SJSA1 (cell line): ENCODE results near the gene PTGIS. TPM values are rescaled to one million over a fixed set of nuclear protein-coding genes. Genes with fewer than 3 reads are reported as not detected.

Experiments
- DNase-seq, 2 experiments: peaks; one replicate each; pipeline ENCODE4 v3.0.0-alpha.2; 2015 to 2020; ENCODE audit warnings: low spot score in 2 of 2, low read depth in 1 of 2
- H3K27ac ChIP-seq: fragments of 250-450 bp; sonication (Bioruptor Pico); 2 replicates; pipeline ENCODE4 v1.5.1; 2020; ENCODE audit warnings: mild to moderate bottlenecking, moderate library complexity
- H3K27me3 ChIP-seq: fragments of 250-450 bp; sonication (Bioruptor Pico); replicated peaks from 2 replicates; pipeline ENCODE4 v1.5.1; 2020; ENCODE audit warnings: mild to moderate bottlenecking, moderate library complexity
- H3K36me3 ChIP-seq: fragments of 250-450 bp; sonication (Bioruptor Pico); 2 replicates; pipeline ENCODE4 v1.5.1; 2020; ENCODE audit warnings: mild to moderate bottlenecking
- H3K4me1 ChIP-seq: fragments of 250-450 bp; sonication (Bioruptor Pico); replicated peaks from 2 replicates; pipeline ENCODE4 v1.6.1; 2021; ENCODE audit warnings: mild to moderate bottlenecking
- H3K4me3 ChIP-seq: fragments of 250-450 bp; sonication (Bioruptor Pico); 2 replicates; pipeline ENCODE4 v1.5.1; 2020; ENCODE audit warnings: mild to moderate bottlenecking
- H3K9me3 ChIP-seq: fragments of 250-450 bp; sonication (Bioruptor Pico); replicated peaks from 2 replicates; pipeline ENCODE4 v1.5.1; 2020; ENCODE audit warnings: mild to moderate bottlenecking
- total RNA-seq: library from RNA; depleted of rRNA; stranded (reverse); fragments of >200 nt; shearing (Covaris generic); gene quantifications from 2 replicates; pipeline ENCODE4 v1.2.3, GENCODE V29; 2014

Gene PTGIS
- total RNA-seq, 1 experiment from 2014 or later = not detected

DNA sequence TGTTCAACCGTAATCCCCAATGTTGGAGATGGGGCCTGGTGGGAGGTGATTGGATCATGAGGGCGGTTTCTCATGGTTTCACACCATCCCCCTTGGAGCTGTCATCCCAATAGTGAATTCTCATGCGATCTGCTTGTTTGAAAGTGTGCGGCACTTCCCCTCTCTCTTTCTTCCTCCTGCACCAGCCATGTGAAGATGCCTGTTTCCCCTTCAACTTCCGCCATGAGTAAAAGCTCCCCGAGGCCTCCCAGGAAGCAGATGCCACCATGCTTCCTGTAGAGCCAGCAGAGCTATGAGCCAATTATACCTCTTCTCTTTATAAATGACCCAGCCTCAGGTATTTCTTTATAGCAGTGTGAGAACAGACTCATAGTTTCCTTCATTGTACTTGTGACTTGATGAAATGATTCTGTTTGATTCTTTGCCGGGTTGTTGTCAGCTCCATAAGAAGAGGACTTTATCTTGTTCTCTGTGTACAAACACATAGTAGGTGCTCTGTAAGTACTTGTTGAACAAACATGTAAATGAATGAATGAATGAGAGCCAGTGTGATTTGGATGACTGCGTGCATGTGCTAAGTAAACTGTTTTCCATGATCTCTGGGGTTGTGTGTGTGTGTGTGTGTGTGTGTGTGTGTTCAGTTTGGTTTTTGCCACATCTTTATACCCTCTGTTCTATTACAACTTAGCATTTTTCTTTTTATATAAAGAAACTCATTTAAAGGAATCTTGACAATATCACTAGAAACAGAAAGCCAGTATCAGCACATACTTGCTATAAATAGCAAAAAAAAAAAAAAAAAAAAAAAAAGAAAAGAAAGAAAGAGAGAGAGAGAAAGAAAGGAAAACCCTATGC is 22.5 kb upstream of the PTGIS start:
- H3K4me1 ChIP-seq = peaks cover 2% of the 10 kb centered on the region

DNA sequence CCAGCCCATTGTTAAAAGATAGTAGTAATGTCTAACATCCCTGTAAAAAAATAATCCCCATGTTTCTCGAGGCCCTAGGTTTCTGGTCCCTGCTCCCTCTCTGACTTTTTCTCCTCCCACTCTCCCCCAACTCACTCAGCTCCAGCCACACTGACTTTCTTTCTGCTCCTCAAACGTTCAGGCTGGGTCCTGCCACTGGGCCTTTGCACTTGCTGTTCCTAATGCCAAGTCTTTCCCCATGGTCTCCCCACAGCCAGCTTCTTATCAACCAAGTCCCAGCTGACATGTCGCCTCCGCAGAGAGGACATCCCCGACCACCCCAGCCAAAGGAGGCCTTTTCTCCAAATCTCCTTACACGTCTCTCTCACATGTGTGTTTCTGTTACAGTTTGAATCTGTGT is 21.8 kb upstream of the PTGIS start:
- Histone ChIP-seq H3K27ac (no peak overlapping the region), H3K9me3 (no peaks in the 10 kb centered on the region), H3K4me3 (no peak overlapping the region), H3K36me3 (no peaks in the 10 kb centered on the region), H3K27me3 (no peaks in the 10 kb centered on the region), H3K4me1 (no peaks in the 10 kb centered on the region)
- DNase-seq = no peak

More for the DNA sequence above, 22.5 kb upstream of the PTGIS start:
- no peak for DNase-seq
- no peaks in the 10 kb centered on the region for H3K27me3 ChIP-seq
- H3K27ac ChIP-seq = no peak overlapping the region
- no peaks in the 10 kb centered on the region for H3K9me3 ChIP-seq
- H3K36me3 ChIP-seq = no peaks in the 10 kb centered on the region
- H3K4me3 ChIP-seq = no peak overlapping the region

DNA sequence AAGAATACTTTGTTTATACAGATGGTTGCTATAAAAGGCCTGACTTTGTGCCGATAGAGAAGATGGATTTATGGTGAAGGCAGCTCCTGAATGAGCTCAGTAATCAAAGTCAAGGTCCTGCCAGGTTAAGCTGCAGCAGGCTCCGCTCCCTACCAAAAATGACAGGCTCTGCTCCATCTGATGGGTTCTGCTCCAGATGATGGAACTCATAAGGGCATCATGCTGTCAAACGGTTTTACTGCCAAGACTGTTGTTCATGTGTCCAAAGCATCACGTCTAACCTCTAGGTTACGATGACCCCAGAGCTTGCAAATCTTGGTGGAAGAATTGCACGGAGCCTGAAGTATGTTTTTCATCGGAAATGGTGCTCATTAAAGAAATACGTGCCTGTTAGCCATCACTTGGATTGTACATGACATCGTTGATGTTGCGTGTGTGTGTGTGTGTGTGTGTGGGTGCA is 19.2 kb upstream of the PTGIS start:
- Histone ChIP-seq H3K9me3 (no peaks in the 10 kb centered on the region; the same call in 1 of the 2 replicates), H3K36me3 (no peaks in the 10 kb centered on the region), H3K27ac (no peak overlapping the region), H3K4me3 (no peak overlapping the region), H3K27me3 (no peaks in the 10 kb centered on the region), H3K4me1 (0 out of 2 replicates have a peak, but pooled peaks cover 7% of the 10 kb centered on the region)
- DNase-seq = no peak

DNA sequence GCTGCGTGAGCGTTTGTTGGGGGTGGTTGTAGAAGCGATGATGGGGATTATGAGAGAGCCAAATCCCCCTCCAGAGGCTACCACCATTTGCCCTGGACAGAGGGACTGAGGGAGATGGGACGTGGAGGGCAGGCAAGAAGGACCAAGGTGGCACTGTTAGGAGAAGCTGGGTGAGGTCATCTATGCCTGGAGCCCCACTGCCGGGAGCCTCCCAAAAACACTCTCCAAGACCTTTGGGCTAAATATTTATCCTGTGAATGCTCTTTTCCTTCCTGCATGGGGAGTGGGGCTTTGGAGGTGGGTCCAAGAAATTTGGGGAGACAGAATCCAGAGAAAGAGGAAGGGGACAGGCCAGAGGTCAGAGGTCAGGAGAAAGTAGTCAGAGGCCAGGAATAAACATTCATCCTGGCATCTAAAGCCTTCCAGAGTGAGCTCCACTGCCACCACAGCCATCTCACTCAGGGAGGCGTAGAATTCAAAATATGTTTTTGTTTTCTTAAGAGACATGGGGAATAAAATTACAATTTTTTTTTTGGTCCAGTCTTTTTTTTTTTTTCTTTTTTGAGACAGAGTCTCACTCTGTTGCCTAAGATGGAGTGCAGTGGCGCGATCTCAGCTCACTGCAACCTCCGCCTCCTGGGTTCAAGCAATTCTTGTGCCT is 17.8 kb upstream of the PTGIS start:
- Histone ChIP-seq H3K27ac (no peak overlapping the region), H3K4me3 (no peak overlapping the region), H3K27me3 (no peaks in the 10 kb centered on the region), H3K36me3 (no peaks in the 10 kb centered on the region), H3K4me1 (peaks cover 10% of the 10 kb centered on the region; the same call in 1 of the 2 replicates), H3K9me3 (no peaks in the 10 kb centered on the region; the same call in 1 of the 2 replicates)
- DNase-seq = no peak

DNA sequence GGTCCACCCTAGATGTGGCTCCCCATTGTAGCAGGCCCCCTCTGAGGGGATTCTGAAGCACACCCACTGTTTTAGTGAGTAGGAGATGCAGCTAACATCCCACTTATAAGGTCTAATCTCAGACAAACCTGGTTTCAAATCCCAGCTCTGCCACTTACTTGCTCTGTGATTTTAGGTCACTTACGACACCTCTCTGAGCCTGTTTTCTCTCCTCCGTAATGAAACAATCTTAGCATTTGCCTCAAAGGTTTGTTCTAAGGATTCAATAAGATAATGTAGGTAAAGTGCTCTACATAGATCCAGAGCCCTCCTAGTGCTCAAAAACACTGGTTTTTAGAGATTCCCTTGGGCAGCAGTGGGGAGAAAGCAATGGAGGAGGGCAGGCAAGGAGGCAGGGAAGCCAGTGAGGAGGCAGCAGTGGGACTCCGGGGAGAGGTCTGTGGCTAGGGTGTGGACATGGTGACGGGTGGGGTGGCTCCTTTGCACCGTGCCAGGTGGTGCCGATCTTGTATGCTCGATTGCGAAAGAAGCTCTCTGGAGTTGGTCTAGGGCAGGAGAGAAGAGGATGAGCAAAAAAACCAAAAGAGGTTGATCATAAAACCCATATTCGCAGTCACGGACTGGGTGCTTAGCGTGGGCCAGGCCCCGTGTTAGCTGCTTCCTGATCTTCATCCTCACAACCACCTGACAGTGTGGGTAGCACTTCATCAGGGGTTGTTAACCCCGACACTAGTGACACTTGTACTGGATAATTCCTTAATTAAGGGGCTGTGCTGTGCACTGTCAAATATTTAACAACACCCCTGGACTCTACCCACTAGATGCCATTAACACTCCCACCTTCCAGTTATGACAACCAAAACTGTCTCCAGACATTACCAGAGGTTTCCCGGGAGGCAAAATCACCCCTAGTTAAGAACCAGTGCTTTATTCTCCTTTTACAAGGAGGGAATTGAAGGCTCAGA is 16.8 kb upstream of the PTGIS start:
- Histone ChIP-seq H3K27ac (no peak overlapping the region), H3K4me1 (peaks cover 18% of the 10 kb centered on the region; the same call in 1 of the 2 replicates), H3K4me3 (no peak overlapping the region), H3K27me3 (no peaks in the 10 kb centered on the region), H3K9me3 (no peaks in the 10 kb centered on the region; the same call in 1 of the 2 replicates), H3K36me3 (no peaks in the 10 kb centered on the region)
- no peak for DNase-seq

DNA sequence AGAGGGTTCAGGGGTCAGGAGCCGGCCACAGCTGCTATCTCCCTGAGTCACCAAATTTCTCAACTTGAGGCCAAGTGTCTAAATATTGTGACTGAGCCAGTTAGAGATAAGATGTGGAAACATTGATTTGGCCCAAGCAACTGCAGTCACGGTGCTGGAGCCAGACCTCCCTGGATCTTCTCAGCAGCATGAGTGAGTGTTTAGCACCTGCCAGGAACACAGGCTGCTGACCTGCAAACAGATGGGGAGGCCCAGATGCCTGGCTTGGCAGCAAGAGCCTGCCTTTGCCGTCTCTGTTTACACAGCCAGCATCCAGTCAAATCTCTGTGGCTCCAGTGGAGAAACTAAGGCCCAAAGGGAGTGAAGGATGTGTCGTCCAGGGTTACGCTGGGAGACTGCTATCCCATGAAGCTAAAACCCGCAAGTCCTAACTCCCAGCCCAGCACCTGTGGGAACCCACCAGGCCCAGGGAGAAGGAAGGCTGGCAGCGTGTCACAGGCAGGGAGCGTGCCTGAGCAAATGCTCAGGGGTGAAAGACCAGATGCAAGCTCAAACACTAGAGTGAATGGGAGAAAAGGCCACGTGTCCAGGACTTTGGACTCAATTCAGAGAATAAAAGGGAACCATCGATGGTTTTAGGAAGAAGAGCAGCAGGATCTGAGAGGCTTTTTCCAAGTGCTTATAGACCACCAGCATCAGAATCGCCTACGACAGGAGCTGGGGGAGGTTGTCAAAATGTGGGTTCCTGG is 15.9 kb upstream of the PTGIS start:
- Histone ChIP-seq H3K27me3 (no peaks in the 10 kb centered on the region), H3K4me1 (peaks cover 18% of the 10 kb centered on the region; the same call in 1 of the 2 replicates), H3K4me3 (no peak overlapping the region), H3K9me3 (no peaks in the 10 kb centered on the region; the same call in 1 of the 2 replicates), H3K36me3 (no peaks in the 10 kb centered on the region), H3K27ac (no peak overlapping the region)
- no peak for DNase-seq

DNA sequence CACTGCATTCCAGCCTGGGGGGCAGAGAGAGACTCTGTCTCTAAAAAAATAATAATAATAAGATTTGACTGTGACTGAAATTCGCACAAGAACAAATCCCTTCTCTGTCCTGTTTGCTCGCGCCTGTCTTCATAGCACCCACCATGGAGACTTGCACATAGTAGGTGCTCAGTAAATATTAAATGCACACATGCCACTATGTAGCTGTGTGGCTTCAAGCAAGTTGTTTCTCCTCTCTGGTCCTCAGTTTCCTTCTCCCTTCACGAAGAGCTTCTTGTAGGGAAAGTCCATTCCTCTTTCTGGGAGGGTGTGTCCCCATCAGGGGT is 15.4 kb upstream of the PTGIS start:
- Histone ChIP-seq H3K36me3 (no peaks in the 10 kb centered on the region), H3K4me1 (peaks cover 18% of the 10 kb centered on the region; the same call in 1 of the 2 replicates), H3K27ac (no peak overlapping the region), H3K4me3 (no peak overlapping the region), H3K9me3 (no peaks in the 10 kb centered on the region; the same call in 1 of the 2 replicates), H3K27me3 (no peaks in the 10 kb centered on the region)
- DNase-seq = no peak

DNA sequence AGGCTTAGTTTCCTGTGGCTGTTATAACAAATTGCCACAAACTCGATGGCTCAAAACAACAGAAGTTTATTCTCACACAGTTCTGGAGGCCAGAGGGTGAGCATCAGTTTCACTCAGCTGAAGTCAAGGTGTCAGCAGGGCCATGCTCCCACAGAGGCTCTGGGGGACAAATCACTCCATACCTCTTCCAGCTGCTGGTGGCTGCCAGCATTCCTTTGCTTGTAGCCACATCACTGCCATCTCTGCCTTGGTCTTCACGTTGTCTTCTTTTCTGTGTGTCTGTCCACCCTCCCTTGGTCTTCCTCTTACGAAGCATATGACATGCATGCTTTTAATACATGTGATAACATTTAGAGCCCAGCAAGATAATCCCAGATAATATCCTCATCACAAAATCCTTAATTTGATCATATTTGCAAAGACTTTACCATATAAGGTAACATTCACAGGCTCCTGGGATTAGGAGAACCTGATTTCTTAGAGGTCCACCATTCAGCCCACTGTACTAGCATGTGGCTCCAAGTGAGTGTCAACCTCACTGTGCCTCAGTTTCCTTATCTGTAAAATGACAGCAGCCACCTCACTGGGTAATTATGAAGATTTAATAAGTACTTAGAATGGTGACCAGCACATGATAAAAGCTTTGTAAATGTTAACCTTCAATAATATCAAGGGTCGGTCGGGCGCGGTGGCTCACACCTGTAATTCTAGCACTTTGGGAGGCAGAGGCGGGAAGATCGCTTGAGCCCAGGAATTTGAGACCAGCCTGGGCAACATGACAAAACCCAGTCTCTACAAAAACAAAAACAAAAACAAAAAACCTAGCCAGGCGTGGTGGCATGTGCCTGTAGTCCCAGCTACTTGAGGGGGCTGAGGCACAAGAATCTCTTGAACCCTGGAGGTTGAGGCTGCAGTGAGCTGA is 14.7 kb upstream of the PTGIS start:
- peaks cover 18% of the 10 kb centered on the region; the same call in 1 of the 2 replicates for H3K4me1 ChIP-seq
- H3K36me3 ChIP-seq = no peaks in the 10 kb centered on the region
- H3K4me3 ChIP-seq = no peak overlapping the region
- no peak for DNase-seq
- no peak overlapping the region for H3K27ac ChIP-seq
- no peaks in the 10 kb centered on the region; the same call in 1 of the 2 replicates for H3K9me3 ChIP-seq
- H3K27me3 ChIP-seq = no peaks in the 10 kb centered on the region

DNA sequence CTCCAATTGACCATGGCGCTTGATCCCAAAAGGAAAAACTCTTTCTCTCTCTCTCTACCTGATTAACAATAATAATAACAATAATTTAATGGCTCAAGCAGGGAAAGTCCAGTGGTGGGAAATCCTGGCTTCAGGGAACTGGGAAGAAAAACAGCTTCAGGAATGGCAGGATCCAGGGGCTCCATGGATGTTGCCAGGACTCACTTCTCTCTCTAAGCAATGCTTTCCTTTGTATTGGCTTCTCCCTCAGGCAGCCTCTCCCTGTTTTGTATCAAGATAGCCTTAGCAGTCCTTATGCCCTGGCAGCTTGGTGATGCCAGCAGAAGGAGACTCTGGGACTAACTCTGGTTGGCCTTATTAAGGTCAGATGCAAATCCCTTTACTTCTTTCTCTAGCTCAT is 13.5 kb upstream of the PTGIS start:
- no peak for DNase-seq
- Histone ChIP-seq H3K4me3 (no peak overlapping the region), H3K9me3 (no peaks in the 10 kb centered on the region; the same call in 1 of the 2 replicates), H3K27ac (no peak overlapping the region), H3K4me1 (peaks cover 21% of the 10 kb centered on the region), H3K27me3 (no peaks in the 10 kb centered on the region), H3K36me3 (no peaks in the 10 kb centered on the region)

DNA sequence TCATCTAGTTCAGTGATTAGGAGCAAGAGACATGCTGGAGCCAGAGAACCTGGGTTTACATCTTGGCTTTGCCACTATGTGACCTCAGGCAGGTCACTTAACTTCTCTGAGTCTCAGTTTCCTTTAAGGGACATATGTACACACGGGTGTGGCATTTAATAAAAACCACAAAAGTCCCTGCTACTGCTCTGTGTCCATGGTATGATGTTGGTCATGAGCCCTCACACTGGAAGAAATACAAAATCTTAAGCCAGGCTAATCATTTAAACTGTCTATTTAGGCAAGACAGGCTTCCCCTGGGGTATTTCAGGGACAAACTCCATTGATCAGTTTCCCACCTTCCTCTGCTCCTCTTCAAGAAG is 12.9 kb upstream of the PTGIS start:
- no peak overlapping the region for H3K27ac ChIP-seq
- H3K4me3 ChIP-seq = no peak overlapping the region
- H3K4me1 ChIP-seq = peaks cover 27% of the 10 kb centered on the region
- no peak for DNase-seq
- H3K9me3 ChIP-seq = no peaks in the 10 kb centered on the region; the same call in 1 of the 2 replicates
- no peaks in the 10 kb centered on the region for H3K27me3 ChIP-seq
- H3K36me3 ChIP-seq = no peaks in the 10 kb centered on the region

DNA sequence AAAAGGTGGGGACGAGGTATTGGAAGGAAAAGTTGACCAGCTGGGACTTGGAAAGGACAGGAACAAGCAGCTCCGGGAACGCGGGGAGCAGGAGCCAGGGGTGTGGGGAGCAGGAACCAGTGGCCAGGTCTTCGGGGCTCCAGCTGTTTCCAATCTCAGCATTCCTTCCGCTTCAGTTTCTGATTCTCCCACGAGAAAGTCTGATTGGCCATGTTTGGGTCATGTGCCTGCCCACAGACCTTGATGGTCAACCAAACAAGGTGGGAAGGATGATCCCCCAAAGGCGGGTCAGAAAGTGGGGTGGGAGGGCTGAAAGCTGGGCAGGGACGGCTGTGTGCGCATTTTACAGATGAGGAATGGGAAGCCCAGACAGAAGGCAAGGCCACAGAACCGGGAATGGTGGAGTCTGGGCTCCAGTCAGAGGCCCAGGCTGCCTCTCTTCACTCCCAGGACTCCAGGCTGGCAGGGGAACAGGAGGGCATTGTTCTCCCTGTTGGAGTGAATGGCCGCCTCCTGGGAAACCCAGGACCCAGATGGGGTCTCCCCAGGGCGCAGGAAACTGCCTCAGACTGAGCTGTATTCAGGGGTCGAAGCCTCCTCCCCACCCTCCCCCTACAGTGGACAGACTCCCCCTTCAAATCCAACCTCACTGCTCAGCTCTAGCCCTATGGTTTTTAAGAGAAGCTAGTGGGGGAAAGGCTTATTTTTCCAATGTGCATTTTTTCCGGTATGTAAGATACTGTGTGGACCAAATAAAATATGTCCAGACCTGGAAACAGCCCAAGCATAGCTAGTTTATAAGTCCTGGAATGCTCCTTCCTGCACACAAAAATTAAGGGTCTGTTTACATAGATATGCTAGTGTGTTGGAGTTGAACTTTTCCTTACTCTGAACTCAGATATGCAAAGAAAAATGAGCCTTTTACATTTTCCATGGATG is 12.2 kb upstream of the PTGIS start:
- Histone ChIP-seq H3K27ac (no peak overlapping the region), H3K36me3 (no peaks in the 10 kb centered on the region), H3K27me3 (no peaks in the 10 kb centered on the region), H3K9me3 (no peaks in the 10 kb centered on the region; the same call in 1 of the 2 replicates), H3K4me3 (no peak overlapping the region), H3K4me1 (peaks cover 30% of the 10 kb centered on the region)
- no peak for DNase-seq
